CD4-positive, alpha-beta memory T cell (primary cell): ENCODE measurements around the gene CACNA1A. TPM values are rescaled to one million over a fixed set of nuclear protein-coding genes. Genes with fewer than 3 reads are reported as not detected.
"Not testable (repeated sequence)": the region's sequence is repeated elsewhere in the genome, so short reads cannot be mapped to it uniquely, and the experiment has no call there.

ENCODE experiments used
- CTCF ChIA-PET: fragments of 350-600 bp; sonication (Branson Sonifier 250); formaldehyde crosslinking; loops from one replicate; lab custom pipeline; 2021; ENCODE audit warnings: inconsistent platforms; ENCODE audit not compliant: partially characterized antibody; lab: Charles Lee
- POLR2A ChIA-PET: fragments of 350-600 bp; sonication (Branson Sonifier 250); formaldehyde crosslinking; loops from one replicate; lab custom pipeline; 2021; ENCODE audit not compliant: partially characterized antibody; lab: Charles Lee
- DNase-seq, 5 donors: peaks; one replicate each; pipeline versions ENCODE4 v3.0.0 to v3.0.0-alpha.2; 2020 to 2022; ENCODE audit warnings: mixed read lengths in 1 of 5
- H3K27ac ChIP-seq: one replicate; pipeline ENCODE4 v1.7.0; 2013; ENCODE audit warnings: low read depth, low read length
- H3K27me3 ChIP-seq: 2 replicates; pipeline ENCODE4 v1.7.0; 2013; ENCODE audit warnings: mild to moderate bottlenecking, low read length, moderate library complexity; ENCODE audit not compliant: insufficient read depth
- H3K36me3 ChIP-seq: 2 replicates; pipeline ENCODE4 v1.7.0; 2013; ENCODE audit warnings: mild to moderate bottlenecking, low read length, moderate library complexity; ENCODE audit not compliant: insufficient read depth
- H3K4me1 ChIP-seq: 2 replicates; pipeline ENCODE4 v1.7.0; 2013; ENCODE audit warnings: mild to moderate bottlenecking, low read length, moderate library complexity; ENCODE audit not compliant: insufficient read depth
- H3K4me3 ChIP-seq, 2 donors: one replicate each; pipeline ENCODE4 v1.7.0; 2013; ENCODE audit warnings: low read length in 2 of 2, mild to moderate bottlenecking in 1 of 2
- H3K9me3 ChIP-seq, 2 donors: one replicate each; pipeline ENCODE4 v1.7.0; 2013; ENCODE audit warnings: low read length in 2 of 2, control low read depth in 1 of 2; ENCODE audit not compliant: control insufficient read depth in 1 of 2
- H3K27ac Mint-ChIP-seq, 7 donors: one replicate each; pipeline ENCODE4 v1.8.0; 2020 to 2021; ENCODE audit warnings: mixed read lengths in 7 of 7, mild to moderate bottlenecking in 6 of 7, inconsistent platforms in 3 of 7, moderate library complexity in 3 of 7
- H3K27me3 Mint-ChIP-seq, 2 donors: one replicate each; pipeline ENCODE4 v1.8.0; 2020 to 2021; ENCODE audit warnings: mixed read lengths in 2 of 2
- H3K36me3 Mint-ChIP-seq, 2 donors: one replicate each; pipeline ENCODE4 v1.8.0; 2020 to 2021; ENCODE audit warnings: mixed read lengths in 2 of 2, inconsistent platforms in 1 of 2, mild to moderate bottlenecking in 1 of 2
- H3K4me1 Mint-ChIP-seq, 4 donors: one replicate each; pipeline ENCODE4 v1.8.0; 2020 to 2021; ENCODE audit warnings: mixed read lengths in 4 of 4, mild to moderate bottlenecking in 1 of 4
- H3K4me3 Mint-ChIP-seq, 8 donors: one replicate each; pipeline ENCODE4 v1.8.0; 2020 to 2021; ENCODE audit warnings: mixed read lengths in 8 of 8, mild to moderate bottlenecking in 7 of 8, moderate library complexity in 6 of 8, inconsistent platforms in 3 of 8
- H3K9me3 Mint-ChIP-seq, 8 donors: one replicate each; pipeline ENCODE4 v1.8.0; 2020 to 2021; ENCODE audit warnings: mixed read lengths in 8 of 8, mild to moderate bottlenecking in 5 of 8, inconsistent platforms in 3 of 8, moderate library complexity in 1 of 8
- intact Hi-C: fragments of 100-400 bp; cut with micrococcal nuclease; formaldehyde crosslinking; loops from one replicate; pipeline ENCODE4 v1.15.1; 2023
- polyA plus RNA-seq, 2 donors: library from polyadenylated mRNA; unstranded; fragments of 300-500 nt; fragmentation: Illumina TruSeq; gene quantifications; one replicate each; pipeline ENCODE4 v1.2.3, GENCODE V29; 2021
- total RNA-seq, 2 experiments: library from RNA; stranded (reverse); gene quantifications; one replicate each; pipeline ENCODE4 v1.2.3, GENCODE V29; 2021

Gene CACNA1A
- total and polyA plus RNA-seq, 4 experiments from 2014 or later, result 0.19 to 0.35 (median 0.26) TPM

- Mint-ChIP-seq H3K4me3 (no peak overlapping the region), H3K36me3 (no peaks in the 10 kb centered on the region), H3K4me1 (no peaks in the 10 kb centered on the region), H3K27me3 (peaks cover 11 to 24% of the 10 kb centered on the region in 2 donors), H3K9me3 (peaks cover 0 to 4% (median 0%) of the 10 kb centered on the region in 8 donors), H3K27ac (no peak overlapping the region)
- no peak for DNase-seq
- intact Hi-C loops, result no loop called here
- H3K9me3 ChIP-seq, result no peaks in the 10 kb centered on the region
- no peak overlapping the region for H3K4me3 ChIP-seq
- H3K4me1 ChIP-seq, result no peaks in the 10 kb centered on the region
- no peak overlapping the region for H3K27ac ChIP-seq
- ChIA-PET POLR2A (no interaction called here), CTCF (interaction anchor here (1.3 kb wide), 1 partner anchor 18 kb away, joined by 4 read pairs; no protein-coding TSS in a partner anchor)
- no peaks in the 10 kb centered on the region for H3K27me3 ChIP-seq
- no peaks in the 10 kb centered on the region for H3K36me3 ChIP-seq
These were observed 139.6 kb downstream of the CACNA1A start for GRCh38 chr19:13366529-13367143.

GRCh38 chr19:13363954-13364353, 142.3 kb downstream of the CACNA1A start:
- no peaks in the 10 kb centered on the region for H3K27me3 ChIP-seq
- no peak overlapping the region for H3K4me3 ChIP-seq
- peaks cover 0 to 25% (median 14%) of the 10 kb centered on the region in 8 donors for H3K9me3 Mint-ChIP-seq
- no peak overlapping the region for H3K4me3 Mint-ChIP-seq
- peaks cover 0 to 2% of the 10 kb centered on the region in 2 donors for H3K36me3 Mint-ChIP-seq
- no peaks in the 10 kb centered on the region for H3K36me3 ChIP-seq
- POLR2A ChIA-PET, result no interaction called here
- CTCF ChIA-PET, result no interaction called here
- H3K4me1 ChIP-seq, result no peaks in the 10 kb centered on the region
- no peaks in the 10 kb centered on the region for H3K9me3 ChIP-seq
- intact Hi-C loops, result no loop called here
- DNase-seq, result no peak
- H3K27me3 Mint-ChIP-seq, result peaks cover 5 to 15% of the 10 kb centered on the region in 2 donors
- H3K4me1 Mint-ChIP-seq, result no peaks in the 10 kb centered on the region
- no peak overlapping the region for H3K27ac ChIP-seq
- no peak overlapping the region for H3K27ac Mint-ChIP-seq

- Mint-ChIP-seq H3K36me3 (peaks cover 0 to 2% of the 10 kb centered on the region in 2 donors), H3K27ac (no peak overlapping the region), H3K4me1 (no peaks in the 10 kb centered on the region), H3K9me3 (peaks cover 0 to 32% (median 14%) of the 10 kb centered on the region in 8 donors), H3K4me3 (no peak overlapping the region), H3K27me3 (peaks cover 9 to 20% of the 10 kb centered on the region in 2 donors)
- H3K27ac ChIP-seq, result no peak overlapping the region
- H3K27me3 ChIP-seq, result no peaks in the 10 kb centered on the region
- H3K4me1 ChIP-seq, result no peaks in the 10 kb centered on the region
- ChIA-PET POLR2A (no interaction called here), CTCF (no interaction called here)
- intact Hi-C loops, result no loop called here
- no peaks in the 10 kb centered on the region for H3K36me3 ChIP-seq
- no peak for DNase-seq
- no peaks in the 10 kb centered on the region for H3K9me3 ChIP-seq
- no peak overlapping the region for H3K4me3 ChIP-seq
These were observed 143.0 kb downstream of the CACNA1A start for GRCh38 chr19:13363245-13363644.

GRCh38 chr19:13362668-13363067, 143.6 kb downstream of the CACNA1A start:
- no peak overlapping the region for H3K27ac Mint-ChIP-seq
- ChIA-PET CTCF (no interaction called here), POLR2A (no interaction called here)
- H3K9me3 Mint-ChIP-seq, result peaks cover 0 to 32% (median 14%) of the 10 kb centered on the region in 8 donors
- Histone ChIP-seq H3K36me3 (no peaks in the 10 kb centered on the region), H3K27ac (no peak overlapping the region), H3K27me3 (no peaks in the 10 kb centered on the region), H3K4me1 (no peaks in the 10 kb centered on the region), H3K9me3 (no peaks in the 10 kb centered on the region), H3K4me3 (no peak overlapping the region)
- H3K36me3 Mint-ChIP-seq, result peaks cover 0 to 2% of the 10 kb centered on the region in 2 donors
- peaks cover 9 to 23% of the 10 kb centered on the region in 2 donors for H3K27me3 Mint-ChIP-seq
- intact Hi-C loops, result no loop called here
- no peaks in the 10 kb centered on the region for H3K4me1 Mint-ChIP-seq
- H3K4me3 Mint-ChIP-seq, result no peak overlapping the region
- DNase-seq, result no peak

GRCh38 chr19:13361726-13362125, 144.6 kb downstream of the CACNA1A start:
- H3K4me3 ChIP-seq, H3K36me3 ChIP-seq, H3K27ac Mint-ChIP-seq, DNase-seq, CTCF ChIA-PET, H3K4me1 ChIP-seq, H3K4me1 Mint-ChIP-seq, H3K4me3 Mint-ChIP-seq, POLR2A ChIA-PET, H3K27me3 ChIP-seq, H3K27ac ChIP-seq, H3K9me3 ChIP-seq, H3K36me3 Mint-ChIP-seq, intact Hi-C loops: not testable (repeated sequence)
- Mint-ChIP-seq H3K9me3 (peaks cover 0 to 32% (median 15%) of the 10 kb centered on the region in 8 donors), H3K27me3 (peaks cover 15 to 26% of the 10 kb centered on the region in 2 donors)

GRCh38 chr19:13356686-13357280, 149.5 kb downstream of the CACNA1A start:
- Histone ChIP-seq H3K27ac (no peak overlapping the region), H3K9me3 (no peaks in the 10 kb centered on the region), H3K27me3 (no peaks in the 10 kb centered on the region), H3K36me3 (no peaks in the 10 kb centered on the region), H3K4me3 (no peak overlapping the region), H3K4me1 (no peaks in the 10 kb centered on the region)
- no peaks in the 10 kb centered on the region for H3K4me1 Mint-ChIP-seq
- H3K27ac Mint-ChIP-seq, result no peak overlapping the region
- peaks cover 0 to 32% (median 16%) of the 10 kb centered on the region in 8 donors for H3K9me3 Mint-ChIP-seq
- H3K27me3 Mint-ChIP-seq, result peaks cover 23 to 28% of the 10 kb centered on the region in 2 donors
- intact Hi-C loops, result no loop called here
- DNase-seq, result no peak
- peaks cover 0 to 2% of the 10 kb centered on the region in 2 donors for H3K36me3 Mint-ChIP-seq
- H3K4me3 Mint-ChIP-seq, result no peak overlapping the region
- CTCF ChIA-PET, result no interaction called here
- POLR2A ChIA-PET, result no interaction called here

- intact Hi-C loops, result no loop called here
These were observed 150.1 kb downstream of the CACNA1A start for GRCh38 chr19:13356185-13356584.

More at GRCh38 chr19:13356185-13356584, 150.1 kb downstream of the CACNA1A start:
- no peak for DNase-seq
- Histone ChIP-seq H3K27me3 (no peaks in the 10 kb centered on the region), H3K4me1 (no peaks in the 10 kb centered on the region), H3K27ac (no peak overlapping the region), H3K9me3 (no peaks in the 10 kb centered on the region), H3K36me3 (no peaks in the 10 kb centered on the region), H3K4me3 (no peak overlapping the region)
- H3K27ac Mint-ChIP-seq, result no peak overlapping the region
- H3K4me3 Mint-ChIP-seq, result no peak overlapping the region
- CTCF ChIA-PET, result no interaction called here
- peaks cover 0 to 2% of the 10 kb centered on the region in 2 donors for H3K36me3 Mint-ChIP-seq
- POLR2A ChIA-PET, result no interaction called here
- H3K4me1 Mint-ChIP-seq, result no peaks in the 10 kb centered on the region
- H3K27me3 Mint-ChIP-seq, result peaks cover 20 to 25% of the 10 kb centered on the region in 2 donors
- peaks cover 0 to 28% (median 16%) of the 10 kb centered on the region in 8 donors for H3K9me3 Mint-ChIP-seq
